HepG2 (cell line): ENCODE measurements around the gene SRC. TPM values are rescaled to one million over a fixed set of nuclear protein-coding genes. Genes with fewer than 3 reads are reported as not detected.

Source experiments
- CERS6 ChIP-seq: sonication (generic); formaldehyde crosslinking; IDR thresholded peaks from 2 replicates; pipeline ENCODE4 v1.5.0; 2020; ENCODE audit warnings: missing genetic modification reagents
- E2F5 ChIP-seq: sonication (generic); formaldehyde crosslinking; conservative IDR thresholded peaks from 2 replicates; pipeline ENCODE4 v1.4.0; 2020; ENCODE audit warnings: missing genetic modification reagents
- PRDM15 ChIP-seq: sonication (generic); formaldehyde crosslinking; IDR thresholded peaks from 2 replicates; pipeline ENCODE4 v1.4.0; 2020; ENCODE audit warnings: missing genetic modification reagents
- REPIN1 ChIP-seq: sonication (generic); formaldehyde crosslinking; IDR thresholded peaks from 2 replicates; pipeline ENCODE4 v1.8.0; 2022; ENCODE audit warnings: missing genetic modification reagents, low read depth, mild to moderate bottlenecking, borderline replicate concordance
- SKI ChIP-seq: fragments of 450-650 bp; IDR thresholded peaks from one replicate; pipeline ENCODE4 v1.6.1; 2018; ENCODE audit warnings: mild to moderate bottlenecking; ENCODE audit not compliant: partially characterized antibody
- ZNF3 ChIP-seq: IDR thresholded peaks from 2 replicates; pipeline ENCODE4 v1.7.0; 2017; ENCODE audit warnings: inconsistent platforms
- ZNF564 ChIP-seq: sonication (generic); formaldehyde crosslinking; IDR thresholded peaks from 2 replicates; pipeline ENCODE4 v1.8.1; 2023; ENCODE audit warnings: mild to moderate bottlenecking, missing genetic modification reagents
- polyA plus RNA-seq, 8 experiments: library from polyadenylated mRNA; depleted of rRNA in 3 of 8; stranded (reverse) in 7 of 8; unstranded in 1 of 8; fragments of >200 nt; fragmentation: Illumina TruSeq in 4 of 8; extraction: Trizol in 4 of 8; gene quantifications; 2 replicates each; pipeline versions ENCODE4 v1.2.1 to v1.2.3, GENCODE V29; 2011 to 2016; ENCODE audit warnings: low read depth in 4 of 8, missing spikeins in 1 of 8, mixed read lengths in 1 of 8; ENCODE audit not compliant: insufficient read depth in 1 of 8
- total RNA-seq, 5 experiments: library from RNA; depleted of rRNA; stranded (reverse); fragments of >200 nt; fragmentation: Illumina TruSeq; extraction: Trizol; gene quantifications; 2 replicates each; pipeline ENCODE4 v1.2.3, GENCODE V29; 2016; ENCODE audit warnings: low read depth in 1 of 5

SRC gene
- total and polyA plus RNA-seq, 2 of the 13 experiments (the other 11 are each of a cell fraction or from before 2014, with no cell fraction given): 54.7 to 192 TPM

GRCh38 chr20:37344506-37345338 is 1.2 kb upstream of the SRC start (continued):
- TF ChIP-seq CERS6 (CRISPR knock-in tag) (no peak), ZNF564 (0 out of 2 replicates have a peak, but pooled peaks have one; percentile 18), REPIN1 (peak; percentile 51; the same call in 1 of the 2 replicates), PRDM15 (CRISPR knock-in tag) (no peak), ZNF3 (peak; percentile 93), SKI (no peak), E2F5 (CRISPR knock-in tag) (no peak)
